Aorta (tissue), 5 donors: ENCODE measurements around the gene LGALS7. TPM values are rescaled to one million over a fixed set of nuclear protein-coding genes. Genes with fewer than 3 reads are reported as not detected.
A peak's percentile ranks its signal among the peaks of the same experiment; 100 is the strongest.

Experiments
- ATAC-seq: fragments of 200-7000 bp; cut with Tn5 transposase; one replicate; pipeline ENCODE4 v1.9.1; 2022; ENCODE audit warnings: moderate library complexity; ENCODE audit not compliant: low FRiP score
- DNase-seq, 2 donors: peaks; one replicate each; pipeline ENCODE4 v3.0.0-alpha.2; 2020
- H3K27ac ChIP-seq, 2 donors: one replicate each; pipeline ENCODE4 v1.5.1; 2013; ENCODE audit warnings: low read length in 2 of 2, mild to moderate bottlenecking in 2 of 2, moderate library complexity in 2 of 2, control low read depth in 1 of 2, inconsistent platforms in 1 of 2, low read depth in 1 of 2
- H3K27me3 ChIP-seq, 2 donors: one replicate each; pipeline ENCODE4 v1.6.1; 2013; ENCODE audit warnings: control low read depth in 1 of 2, low read length in 1 of 2, mild to moderate bottlenecking in 1 of 2, moderate library complexity in 1 of 2; ENCODE audit not compliant: insufficient read depth in 2 of 2, control insufficient read depth in 1 of 2
- H3K36me3 ChIP-seq, 2 donors: one replicate each; pipeline ENCODE4 v1.6.1; 2013; ENCODE audit warnings: control low read depth in 1 of 2, low read length in 1 of 2, mild to moderate bottlenecking in 1 of 2; ENCODE audit not compliant: insufficient read depth in 2 of 2, control insufficient read depth in 1 of 2
- H3K4me1 ChIP-seq, 2 donors: one replicate each; pipeline ENCODE4 v1.6.1; 2013; ENCODE audit warnings: low read length in 2 of 2, control low read depth in 1 of 2, mild to moderate bottlenecking in 1 of 2, moderate library complexity in 1 of 2; ENCODE audit not compliant: insufficient read depth in 2 of 2, control insufficient read depth in 1 of 2
- H3K4me3 ChIP-seq, 2 donors: one replicate each; pipeline ENCODE4 v1.5.1; 2013; ENCODE audit warnings: low read length in 2 of 2, control low read depth in 1 of 2, mild to moderate bottlenecking in 1 of 2
- H3K9me3 ChIP-seq: one replicate; pipeline ENCODE4 v1.6.1; 2013; ENCODE audit warnings: mild to moderate bottlenecking, low read length; ENCODE audit not compliant: control insufficient read depth
- WGBS, 2 donors: extraction: QIAGEN DNeasy Blood & Tissue Kit; methylation state at CpG; one replicate each; pipeline ENCODE4 v1.1.7; 2013; 5-methylcytosine and 5-hydroxymethylcytosine counted together
- intact Hi-C, 2 donors: fragments of 100-400 bp; cut with DNase I; formaldehyde crosslinking; loops; one replicate each; pipeline versions ENCODE4 v1.14.2 to v1.15.0; 2022
- polyA plus RNA-seq, 2 donors: library from polyadenylated mRNA; stranded (reverse); fragments of 200-250 nt; gene quantifications; one replicate each; pipeline ENCODE4 v1.2.3, GENCODE V29; 2013
- total RNA-seq, 2 donors: library from RNA; stranded (reverse); fragmentation: NEBNext Ultra II Directional; extraction: Animal tissue kit (Norgen Biotek cat#: 25700); gene quantifications; one replicate each; pipeline ENCODE4 v1.2.1, GENCODE V29; 2021
- donor health status: healthy with polysubstance abuse.
- donor health status: Bipolar disorder and iron deficiency.
- donor health status: DM: no; HTN: no; CAD: no.
- donor health status: DM: no; HTN: no; CAD: no.
- donor health status: DM: yes; HTN: yes; CAD: no.

LGALS7 gene
- total and polyA plus RNA-seq, 4 donors, result not detected

- WGBS, 2 donors, result 65 to 67% methylated on average over 17 of the region's 17 CpGs
- intact Hi-C loops, result loop anchor here in 1 of 2 donors (5.0 to 10.0 kb wide), 2 partner anchors 102 to 335 kb away; partner anchors contain the start of gene ECH1
Observed at GRCh38 chr19:38729653-38730469, 43.5 kb downstream of the LGALS7 start.

DNA sequence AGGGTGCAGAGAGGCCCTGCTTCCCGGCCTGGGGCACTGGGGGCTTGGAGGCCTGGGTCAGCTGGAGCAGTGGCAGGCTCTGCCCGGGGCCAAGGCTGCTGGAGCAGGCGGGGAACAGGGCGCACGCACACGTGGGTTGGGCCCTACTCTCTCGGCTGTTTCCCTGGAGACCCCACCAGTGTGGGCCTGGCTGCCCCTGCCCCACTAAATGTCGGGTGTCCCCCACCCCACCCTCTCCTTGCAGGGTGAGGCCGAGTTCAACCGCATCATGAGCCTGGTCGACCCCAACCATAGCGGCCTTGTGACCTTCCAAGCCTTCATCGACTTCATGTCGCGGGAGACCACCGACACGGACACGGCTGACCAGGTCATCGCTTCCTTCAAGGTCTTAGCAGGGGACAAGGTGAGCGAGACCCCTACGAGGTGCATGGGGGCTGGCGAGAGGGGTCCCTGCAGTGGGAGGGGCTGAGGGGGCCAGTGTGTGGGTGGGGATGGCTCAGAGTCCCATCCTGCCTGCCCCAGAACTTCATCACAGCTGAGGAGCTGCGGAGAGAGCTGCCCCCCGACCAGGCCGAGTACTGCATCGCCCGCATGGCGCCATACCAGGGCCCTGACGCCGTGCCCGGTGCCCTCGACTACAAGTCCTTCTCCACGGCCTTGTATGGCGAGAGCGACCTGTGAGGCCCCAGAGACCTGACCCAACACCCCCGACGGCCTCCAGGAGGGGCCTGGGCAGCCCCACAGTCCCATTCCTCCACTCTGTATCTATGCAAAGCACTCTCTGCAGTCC lies 44.4 kb downstream of the LGALS7 start:
- Histone ChIP-seq H3K36me3 (peaks cover 5 to 34% of the 10 kb centered on the region in 2 donors), H3K9me3 (no peaks in the 10 kb centered on the region), H3K27ac (peak overlapping the region in 1 of 2 donors; percentile 9), H3K4me1 (no peaks in the 10 kb centered on the region), H3K27me3 (no peaks in the 10 kb centered on the region), H3K4me3 (no peak overlapping the region)
- 79 to 80% methylated on average over 36 to 37 of the region's 37 CpGs for whole genome bisulfite sequencing, 2 donors
- no peak for ATAC-seq
- intact Hi-C loops, result no loop called here
- peak in 1 of 2 donors; percentile 77 for DNase-seq

More at GRCh38 chr19:38729653-38730469, 43.5 kb downstream of the LGALS7 start:
- peaks cover 5 to 27% of the 10 kb centered on the region in 2 donors for H3K36me3 ChIP-seq
- H3K27ac ChIP-seq, result no peak overlapping the region
- H3K27me3 ChIP-seq, result no peaks in the 10 kb centered on the region
- peak; percentile 46 for ATAC-seq
- peak; percentile 78 to 92 for DNase-seq
- no peaks in the 10 kb centered on the region for H3K9me3 ChIP-seq
- H3K4me1 ChIP-seq, result no peaks in the 10 kb centered on the region
- no peak overlapping the region for H3K4me3 ChIP-seq

GRCh38 chr19:38727868-38728660 lies 45.3 kb downstream of the LGALS7 start:
- H3K9me3 ChIP-seq, result no peaks in the 10 kb centered on the region
- ATAC-seq (no peak), DNase-seq (no peak)
- intact Hi-C loops, result no loop called here
- H3K4me3 ChIP-seq, result no peak overlapping the region
- peak overlapping the region in 1 of 2 donors; percentile 34 for H3K27ac ChIP-seq
- no peaks in the 10 kb centered on the region for H3K27me3 ChIP-seq
- WGBS, 2 donors, result 67 to 73% methylated on average over 25 to 33 of the region's 33 CpGs
- peaks cover 5 to 39% of the 10 kb centered on the region in 2 donors for H3K36me3 ChIP-seq
- no peaks in the 10 kb centered on the region for H3K4me1 ChIP-seq

- Histone ChIP-seq H3K27me3 (no peaks in the 10 kb centered on the region), H3K4me1 (no peaks in the 10 kb centered on the region), H3K36me3 (peaks cover 5 to 43% of the 10 kb centered on the region in 2 donors), H3K4me3 (no peak overlapping the region), H3K27ac (no peak overlapping the region), H3K9me3 (no peaks in the 10 kb centered on the region)
- DNase-seq, result no peak
- intact Hi-C loops, result no loop called here
- 84 to 87% methylated on average over 17 of the region's 17 CpGs for WGBS, 2 donors
- ATAC-seq, result no peak
Observed at GRCh38 chr19:38727306-38727867, 45.9 kb downstream of the LGALS7 start.

GRCh38 chr19:38726761-38727301 lies 46.5 kb downstream of the LGALS7 start:
- DNase-seq, result no peak

GRCh38 chr19:38726284-38726673 lies 47.0 kb downstream of the LGALS7 start:
- Histone ChIP-seq H3K27ac (peak overlapping the region in 1 of 2 donors; percentile 8), H3K4me3 (no peak overlapping the region), H3K27me3 (no peaks in the 10 kb centered on the region), H3K36me3 (peaks cover 5 to 43% of the 10 kb centered on the region in 2 donors), H3K4me1 (no peaks in the 10 kb centered on the region), H3K9me3 (no peaks in the 10 kb centered on the region)
- WGBS, 2 donors, result 82 to 83% methylated on average over 6 of the region's 6 CpGs
- ATAC-seq (no peak), DNase-seq (no peak)
- intact Hi-C loops, result no loop called here

More at GRCh38 chr19:38726761-38727301, 46.5 kb downstream of the LGALS7 start:
- intact Hi-C loops, result no loop called here
- Histone ChIP-seq H3K27ac (peak overlapping the region in 1 of 2 donors; percentile 8), H3K4me3 (no peak overlapping the region), H3K4me1 (no peaks in the 10 kb centered on the region), H3K9me3 (no peaks in the 10 kb centered on the region), H3K27me3 (no peaks in the 10 kb centered on the region), H3K36me3 (peaks cover 5 to 43% of the 10 kb centered on the region in 2 donors)
- 75 to 77% methylated on average over 30 of the region's 30 CpGs for WGBS, 2 donors
- ATAC-seq, result no peak

- peak in 1 of 2 donors; percentile 40 for DNase-seq
- Histone ChIP-seq H3K9me3 (no peaks in the 10 kb centered on the region), H3K4me1 (no peaks in the 10 kb centered on the region), H3K27me3 (no peaks in the 10 kb centered on the region), H3K4me3 (no peak overlapping the region), H3K36me3 (peaks cover 5 to 38% of the 10 kb centered on the region in 2 donors), H3K27ac (no peak overlapping the region)
- intact Hi-C loops, result loop anchor here in 1 of 2 donors (2.0 kb wide), 1 partner anchor 77 kb away; no protein-coding TSS in a partner anchor
- ATAC-seq, result no peak
- 83 to 86% methylated on average over 21 of the region's 21 CpGs for WGBS, 2 donors
Observed at GRCh38 chr19:38725469-38726283, 47.6 kb downstream of the LGALS7 start.
